HG02943 (cell line): ENCODE measurements around the gene THYN1.
"Not testable (repeated sequence)": the region's sequence is repeated elsewhere in the genome, so short reads cannot be mapped to it uniquely, and the experiment has no call there.

Experiments
- ATAC-seq: cut with Tn5 transposase; IDR thresholded peaks from one replicate; pipeline ENCODE4 v1.9.1; 2021; ENCODE audit warnings: mild to moderate bottlenecking, low read depth, moderate library complexity; ENCODE audit not compliant: unreplicated experiment

THYN1 gene

GRCh38 chr11:134275534-134276395, 22.6 kb upstream of the THYN1 start, which contains the start of gene GLB1L3:
Gene GLB1L3, plus strand, starts transcription at chr11:134276379. Its CDS starts 362 bp downstream, at chr11:134276741.
- peak; percentile 72 for ATAC-seq

DNA sequence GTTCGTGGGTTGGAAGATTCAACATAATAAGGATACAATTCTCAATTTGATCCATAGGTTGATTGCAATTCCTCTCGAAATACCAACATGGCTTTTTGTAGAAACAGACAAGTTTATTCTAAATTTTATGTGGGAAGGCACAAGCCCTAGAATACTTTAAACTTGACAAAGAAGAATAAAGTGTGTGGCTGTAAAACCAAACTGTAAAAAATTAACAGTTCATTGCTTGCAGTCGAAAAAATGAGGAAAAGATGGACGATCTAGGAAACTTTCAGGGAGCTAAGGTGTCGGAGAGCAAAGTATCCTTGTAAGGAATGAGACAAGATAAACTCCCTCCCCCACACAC, 22.0 kb upstream of the THYN1 start:
- ATAC-seq = no peak

DNA sequence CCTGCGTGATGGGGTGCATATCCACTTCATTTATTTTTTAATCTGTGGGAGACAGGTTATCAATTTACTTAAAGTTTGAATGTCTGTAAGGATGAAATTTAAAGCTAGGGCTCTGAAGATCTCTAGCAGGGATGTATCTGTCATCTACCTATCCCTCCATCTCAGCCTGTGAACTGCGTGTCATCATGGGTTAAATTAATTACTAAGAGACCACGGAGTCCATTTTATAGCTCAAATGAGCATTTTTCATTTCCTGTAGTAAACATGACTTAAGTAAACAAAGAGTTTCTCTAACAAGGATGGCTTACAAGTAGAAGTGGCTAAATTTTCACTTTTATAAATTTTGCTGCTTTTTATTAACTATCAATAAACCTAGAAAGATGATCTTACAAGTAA, 20.2 kb upstream of the THYN1 start:
- ATAC-seq = no peak

GRCh38 chr11:134272381-134273316, 19.5 kb upstream of the THYN1 start:
- no peak for ATAC-seq

- no peak for ATAC-seq
Measured at GRCh38 chr11:134271978-134272377, 18.8 kb upstream of the THYN1 start.

GRCh38 chr11:134270250-134270714, 17.1 kb upstream of the THYN1 start:
- no peak for ATAC-seq

- ATAC-seq = no peak
Measured at GRCh38 chr11:134267966-134268365, 14.8 kb upstream of the THYN1 start.

- no peak for ATAC-seq
Measured at GRCh38 chr11:134267461-134267860, 14.3 kb upstream of the THYN1 start.

DNA sequence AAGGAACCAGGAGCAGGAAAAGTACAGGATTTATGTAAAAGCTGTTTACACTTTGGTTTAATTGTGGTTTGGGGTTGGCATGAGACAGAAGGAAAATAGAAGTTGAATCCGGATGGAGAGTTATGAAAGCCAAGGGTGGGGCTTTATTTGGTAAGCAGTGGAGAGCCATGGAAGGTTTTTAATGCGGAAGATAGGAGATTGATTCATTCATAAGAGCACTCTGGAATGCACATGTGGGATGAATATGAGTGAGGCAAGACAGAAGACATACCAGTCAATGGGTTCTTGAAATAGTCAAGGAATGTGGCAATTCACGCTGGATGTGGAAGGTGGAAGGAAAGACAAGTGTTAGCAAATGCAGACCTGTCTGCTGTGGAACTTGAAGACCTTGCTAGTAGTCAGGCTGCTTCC, 13.7 kb upstream of the THYN1 start:
- no peak for ATAC-seq

- no peak for ATAC-seq
Measured at GRCh38 chr11:134266440-134266839, 13.3 kb upstream of the THYN1 start.

DNA sequence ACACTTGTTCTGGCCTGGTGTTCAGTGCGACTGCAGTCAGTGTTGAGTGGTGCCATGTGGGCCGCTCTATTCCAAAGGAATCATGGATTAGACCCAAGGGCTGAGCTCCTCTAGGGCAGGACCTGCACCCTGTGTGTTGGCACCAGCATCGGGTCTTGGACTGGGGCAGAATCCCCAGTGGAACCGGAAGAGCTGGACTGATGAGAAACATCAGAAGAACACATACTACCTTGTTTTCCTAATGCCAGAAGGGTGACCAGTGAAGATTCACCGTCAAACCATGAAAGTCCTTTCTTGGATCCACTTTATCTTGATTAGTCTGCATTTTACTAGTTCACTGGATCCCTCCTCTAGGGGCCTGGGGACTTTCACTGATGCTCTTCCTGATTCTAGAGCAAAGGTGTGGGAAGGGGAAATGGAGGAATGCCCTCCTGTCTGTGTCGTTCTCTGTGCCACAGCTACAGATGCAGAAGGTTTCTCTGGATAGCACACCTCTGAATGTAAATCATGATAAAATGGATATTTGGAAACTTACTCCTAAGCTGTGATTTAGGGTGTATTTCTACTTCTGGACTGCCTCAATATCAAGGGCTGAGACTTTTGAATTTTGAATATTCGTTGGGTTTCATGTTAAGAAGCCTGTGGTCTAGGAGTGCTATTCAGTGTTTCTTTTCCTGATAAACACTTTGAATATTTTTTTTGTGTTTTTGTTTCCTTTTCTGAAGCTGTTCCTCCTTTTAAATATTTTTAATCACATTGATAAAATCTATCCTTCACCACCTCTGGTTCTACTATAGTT, 12.0 kb upstream of the THYN1 start:
- ATAC-seq = no peak

DNA sequence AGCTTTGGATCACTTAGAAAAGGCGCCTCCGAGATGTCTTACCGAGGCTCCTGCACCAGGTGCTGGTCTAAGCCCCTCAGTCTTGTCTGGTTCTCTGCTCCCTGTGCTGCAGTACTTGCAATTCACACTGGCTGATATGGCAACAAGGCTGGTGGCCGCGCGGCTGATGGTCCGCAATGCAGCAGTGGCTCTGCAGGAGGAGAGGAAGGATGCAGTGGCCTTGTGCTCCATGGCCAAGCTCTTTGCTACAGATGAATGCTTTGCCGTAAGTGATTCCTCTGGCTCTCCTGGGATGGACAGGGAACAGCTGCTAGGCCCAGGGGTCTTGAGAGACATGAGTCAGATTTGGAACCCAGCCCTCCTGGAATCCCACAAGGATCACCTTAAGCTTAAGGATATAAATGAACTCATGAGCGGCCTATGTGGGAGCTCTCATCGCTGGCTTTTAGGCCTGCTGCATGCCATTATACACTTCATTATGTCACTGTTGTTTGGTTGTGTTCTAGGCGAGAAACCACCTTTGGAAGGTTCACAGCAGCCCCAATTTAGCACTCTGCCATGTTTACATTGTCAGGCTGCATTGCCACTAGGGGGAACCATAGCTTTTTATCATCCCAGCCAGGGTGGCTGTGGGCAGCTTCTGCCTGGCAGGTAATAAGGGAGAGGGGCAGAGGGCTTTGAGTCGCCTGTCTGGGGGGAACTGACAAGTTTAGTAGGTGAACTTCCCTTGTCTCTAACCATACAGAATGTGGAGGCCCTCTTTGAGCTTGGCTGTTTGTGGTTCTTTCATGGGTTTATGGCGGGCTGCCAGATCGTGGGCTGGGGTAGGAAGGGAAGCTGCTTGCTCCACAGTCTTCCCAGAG, 8.7 kb upstream of the THYN1 start:
- no peak for ATAC-seq

DNA sequence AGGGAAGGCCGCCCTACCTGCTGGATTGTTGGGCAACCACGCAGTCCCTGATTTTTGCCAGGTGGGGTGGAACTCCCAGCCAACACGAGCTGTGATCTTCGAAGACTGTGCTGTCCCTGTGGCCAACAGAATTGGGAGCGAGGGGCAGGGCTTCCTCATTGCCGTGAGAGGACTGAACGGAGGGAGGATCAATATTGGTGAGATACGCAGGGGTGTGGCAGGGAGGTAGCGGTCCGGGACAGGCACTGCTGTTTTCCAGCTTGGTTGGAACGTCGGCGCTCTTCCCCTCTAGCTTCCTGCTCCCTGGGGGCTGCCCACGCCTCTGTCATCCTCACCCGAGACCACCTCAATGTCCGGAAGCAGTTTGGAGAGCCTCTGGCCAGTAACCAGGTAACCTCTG, 7.8 kb upstream of the THYN1 start:
- ATAC-seq = no peak

- no peak for ATAC-seq
Measured at GRCh38 chr11:134260503-134260902, 7.4 kb upstream of the THYN1 start.

DNA sequence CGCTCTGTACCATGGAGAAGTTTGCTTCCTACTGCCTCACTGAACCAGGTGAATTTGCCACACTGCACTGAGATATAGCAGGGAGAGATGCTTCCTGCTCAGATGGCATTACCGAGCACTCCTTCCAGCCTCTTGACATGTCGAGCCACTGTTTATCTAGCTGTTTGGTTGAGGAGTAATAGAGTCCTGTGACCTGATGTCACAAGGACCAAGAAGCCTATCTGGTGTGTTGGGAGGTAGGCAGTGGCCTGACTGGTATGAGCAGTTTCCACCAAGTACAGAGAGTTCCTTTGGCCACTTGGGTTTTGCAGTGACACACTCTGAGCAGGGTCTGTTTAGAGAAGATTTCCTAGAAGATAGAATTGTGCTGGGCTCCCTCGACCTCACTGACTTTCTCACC, 5.4 kb upstream of the THYN1 start:
- ATAC-seq = no peak

GRCh38 chr11:134257101-134257500, 3.9 kb upstream of the THYN1 start:
- ATAC-seq = no peak

GRCh38 chr11:134255184-134255561, 2.0 kb upstream of the THYN1 start:
- ATAC-seq = not testable (repeated sequence)

GRCh38 chr11:134254433-134255183, 1.5 kb upstream of the THYN1 start:
- ATAC-seq = no peak
